GM18909 (cell line): ENCODE data around the gene TMA7B.
"Not testable (repeated sequence)": the region's sequence is repeated elsewhere in the genome, so short reads cannot be mapped to it uniquely, and the experiment has no call there.

Experiments
- ATAC-seq: cut with Tn5 transposase; IDR thresholded peaks from one replicate; pipeline ENCODE4 v1.9.1; 2021; ENCODE audit warnings: mild to moderate bottlenecking; ENCODE audit not compliant: unreplicated experiment, poor library complexity

Gene TMA7B

GRCh38 chr22:39951603-39952293, 8.4 kb upstream of the TMA7B start:
- not testable (repeated sequence) for ATAC-seq

GRCh38 chr22:39952347-39952746, 7.8 kb upstream of the TMA7B start:
- no peak for ATAC-seq

- ATAC-seq, result no peak
Measured at GRCh38 chr22:39953101-39953500, 7.1 kb upstream of the TMA7B start.

- no peak for ATAC-seq
Measured at GRCh38 chr22:39954584-39955055, 5.6 kb upstream of the TMA7B start.

- no peak for ATAC-seq
Measured at GRCh38 chr22:39955675-39956074, 4.5 kb upstream of the TMA7B start.

GRCh38 chr22:39956932-39957664, 3.1 kb upstream of the TMA7B start:
- no peak for ATAC-seq

GRCh38 chr22:39958009-39958711, 2.0 kb upstream of the TMA7B start:
- ATAC-seq, result no peak

- no peak for ATAC-seq
Measured at GRCh38 chr22:39958949-39959639, 1.1 kb upstream of the TMA7B start.

- ATAC-seq, result peak; percentile 84
Measured at GRCh38 chr22:39960791-39961746, 872 bp downstream of the TMA7B start.

- no peak for ATAC-seq
Measured at GRCh38 chr22:39962071-39962470, 1.9 kb downstream of the TMA7B start.

GRCh38 chr22:39965748-39966147, 5.6 kb downstream of the TMA7B start:
- no peak for ATAC-seq

- no peak for ATAC-seq
Measured at GRCh38 chr22:39966470-39966869, 6.3 kb downstream of the TMA7B start.

GRCh38 chr22:39967103-39967829, 7.1 kb downstream of the TMA7B start:
- no peak for ATAC-seq

GRCh38 chr22:39967996-39968972, 8.1 kb downstream of the TMA7B start:
- no peak for ATAC-seq

GRCh38 chr22:39970742-39971141, 10.5 kb downstream of the TMA7B start:
- no peak for ATAC-seq

GRCh38 chr22:39972641-39973040, 12.4 kb downstream of the TMA7B start:
- no peak for ATAC-seq

GRCh38 chr22:39973656-39974055, 13.5 kb downstream of the TMA7B start:
- no peak for ATAC-seq

GRCh38 chr22:39974065-39974464, 13.9 kb downstream of the TMA7B start:
- no peak for ATAC-seq
